ENCODE results near the gene FGFBP1.
A peak's percentile ranks its signal among the peaks of the same experiment; 100 is the strongest.

FGFBP1 gene

GRCh38 chr4:15907430-15907829, 31.1 kb downstream of the FGFBP1 start:
- no peak overlapping the region for H3K4me3 ChIP-seq (ENCODE audit: low read depth, low read length)
- TF ChIP-seq, protein P1, sequence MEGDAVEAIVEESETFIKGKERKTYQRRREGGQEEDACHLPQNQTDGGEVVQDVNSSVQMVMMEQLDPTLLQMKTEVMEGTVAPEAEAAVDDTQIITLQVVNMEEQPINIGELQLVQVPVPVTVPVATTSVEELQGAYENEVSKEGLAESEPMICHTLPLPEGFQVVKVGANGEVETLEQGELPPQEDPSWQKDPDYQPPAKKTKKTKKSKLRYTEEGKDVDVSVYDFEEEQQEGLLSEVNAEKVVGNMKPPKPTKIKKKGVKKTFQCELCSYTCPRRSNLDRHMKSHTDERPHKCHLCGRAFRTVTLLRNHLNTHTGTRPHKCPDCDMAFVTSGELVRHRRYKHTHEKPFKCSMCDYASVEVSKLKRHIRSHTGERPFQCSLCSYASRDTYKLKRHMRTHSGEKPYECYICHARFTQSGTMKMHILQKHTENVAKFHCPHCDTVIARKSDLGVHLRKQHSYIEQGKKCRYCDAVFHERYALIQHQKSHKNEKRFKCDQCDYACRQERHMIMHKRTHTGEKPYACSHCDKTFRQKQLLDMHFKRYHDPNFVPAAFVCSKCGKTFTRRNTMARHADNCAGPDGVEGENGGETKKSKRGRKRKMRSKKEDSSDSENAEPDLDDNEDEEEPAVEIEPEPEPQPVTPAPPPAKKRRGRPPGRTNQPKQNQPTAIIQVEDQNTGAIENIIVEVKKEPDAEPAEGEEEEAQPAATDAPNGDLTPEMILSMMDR (IDR thresholded peaks at IDR 0.05; ENCODE audit: low read depth, low read length): no peak
- TF ChIP-seq POLR2A (IDR thresholded peaks at IDR 0.05; ENCODE audit: extremely low read depth, insufficient read length) (no peak), MYC (IDR thresholded peaks at IDR 0.05; ENCODE audit: low read depth, low read length) (no peak)
- TF ChIP-seq, protein P2, sequence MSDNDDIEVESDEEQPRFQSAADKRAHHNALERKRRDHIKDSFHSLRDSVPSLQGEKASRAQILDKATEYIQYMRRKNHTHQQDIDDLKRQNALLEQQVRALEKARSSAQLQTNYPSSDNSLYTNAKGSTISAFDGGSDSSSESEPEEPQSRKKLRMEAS (IDR thresholded peaks at IDR 0.05; ENCODE audit: low read depth, low read length): no peak
- DNase-seq (ENCODE audit: low read depth): no peak

DNA sequence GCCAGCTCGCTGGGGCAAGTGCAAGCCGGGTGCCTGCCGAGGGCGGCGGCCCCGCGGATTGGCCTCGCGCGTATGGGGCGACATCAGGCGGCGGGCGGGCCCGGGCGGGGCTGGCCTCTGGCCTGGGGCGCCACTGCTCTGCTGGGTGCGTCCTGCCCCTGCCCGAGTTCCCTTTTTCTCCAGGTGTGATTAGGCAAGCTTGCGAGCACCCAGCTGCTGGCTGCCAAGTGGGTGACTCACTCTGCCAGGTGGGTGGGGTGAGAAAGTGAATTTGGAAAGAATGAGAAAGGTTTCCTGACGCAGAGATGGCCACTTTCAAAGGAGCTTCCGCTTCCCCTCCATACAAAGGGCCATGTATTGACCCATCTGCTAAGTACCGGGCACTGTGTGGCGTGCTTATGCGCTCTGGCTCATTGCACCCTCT, 32.5 kb downstream of the FGFBP1 start:
- no peak overlapping the region for H3K4me3 ChIP-seq (ENCODE audit: low read depth, low read length)
- TF ChIP-seq POLR2A (IDR thresholded peaks at IDR 0.05; ENCODE audit: extremely low read depth, insufficient read length): no peak
- TF ChIP-seq, protein P1 (IDR thresholded peaks at IDR 0.05; ENCODE audit: low read depth, low read length): no peak
- no peak for TF ChIP-seq MYC (IDR thresholded peaks at IDR 0.05; ENCODE audit: low read depth, low read length)
- TF ChIP-seq, protein P2 (IDR thresholded peaks at IDR 0.05; ENCODE audit: low read depth, low read length): no peak
- DNase-seq (ENCODE audit: low read depth): peak; percentile 91

DNA sequence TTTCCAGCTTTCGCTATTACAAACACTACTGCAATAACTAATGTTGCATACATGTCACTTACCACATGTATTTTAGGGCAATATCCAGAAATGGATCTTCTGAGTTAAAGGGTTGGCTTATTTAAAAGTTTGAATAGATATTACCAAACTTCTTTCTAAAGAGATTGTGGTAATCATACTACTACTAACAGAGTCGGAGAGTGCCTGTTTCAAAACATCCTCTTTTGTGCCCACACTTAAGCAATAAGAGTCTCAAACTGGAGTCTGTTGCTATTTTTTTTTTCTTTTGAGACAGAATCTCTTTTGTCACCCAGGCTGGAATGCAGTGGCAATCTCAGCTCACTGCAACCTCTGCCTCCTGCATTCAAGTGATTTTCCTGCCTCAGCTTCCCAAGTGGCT, 35.8 kb downstream of the FGFBP1 start:
- TF ChIP-seq, protein P1 (IDR thresholded peaks at IDR 0.05; ENCODE audit: low read depth, low read length): no peak
- TF ChIP-seq, protein P2 (IDR thresholded peaks at IDR 0.05; ENCODE audit: low read depth, low read length): no peak
- TF ChIP-seq POLR2A (IDR thresholded peaks at IDR 0.05; ENCODE audit: extremely low read depth, insufficient read length) (no peak), MYC (IDR thresholded peaks at IDR 0.05; ENCODE audit: low read depth, low read length) (no peak)
- DNase-seq (ENCODE audit: low read depth): peak; percentile 78
- H3K4me3 ChIP-seq (ENCODE audit: low read depth, low read length): no peak overlapping the region

- peak; percentile 50 for DNase-seq (ENCODE audit: low read depth)
- TF ChIP-seq POLR2A (IDR thresholded peaks at IDR 0.05; ENCODE audit: extremely low read depth, insufficient read length): no peak
- TF ChIP-seq, protein P1 (IDR thresholded peaks at IDR 0.05; ENCODE audit: low read depth, low read length): no peak
- H3K4me3 ChIP-seq (ENCODE audit: low read depth, low read length): no peak overlapping the region
Measured at GRCh38 chr4:15901998-15902397, 36.5 kb downstream of the FGFBP1 start.

GRCh38 chr4:15901007-15901406, 37.5 kb downstream of the FGFBP1 start:
- no peak for DNase-seq (ENCODE audit: low read depth)
- TF ChIP-seq, protein P1 (IDR thresholded peaks at IDR 0.05; ENCODE audit: low read depth, low read length): no peak
- TF ChIP-seq, protein P2 (IDR thresholded peaks at IDR 0.05; ENCODE audit: low read depth, low read length): no peak
- TF ChIP-seq POLR2A (IDR thresholded peaks at IDR 0.05; ENCODE audit: extremely low read depth, insufficient read length): no peak
- no peak overlapping the region for H3K4me3 ChIP-seq (ENCODE audit: low read depth, low read length)

DNA sequence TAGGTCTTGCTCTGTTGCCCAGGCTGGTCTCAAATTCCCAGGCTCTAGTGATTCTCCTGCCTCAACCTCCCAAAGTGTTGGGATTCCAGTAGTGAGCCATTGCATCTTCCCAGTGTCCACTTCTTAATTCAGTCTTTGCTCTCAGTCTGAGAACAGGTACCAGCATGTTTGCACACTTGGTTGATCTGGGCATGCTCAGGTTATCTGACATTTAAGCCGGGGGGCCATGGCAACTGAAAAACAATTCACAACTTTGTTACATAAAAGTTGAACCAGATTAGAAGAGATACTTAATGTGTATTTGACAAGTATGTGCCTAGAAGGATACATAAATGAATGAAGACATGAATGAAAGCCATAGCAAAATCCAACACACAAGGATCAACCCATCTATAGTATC, 39.0 kb downstream of the FGFBP1 start:
- TF ChIP-seq, protein P1 (IDR thresholded peaks at IDR 0.05; ENCODE audit: low read depth, low read length): no peak
- TF ChIP-seq MYC (IDR thresholded peaks at IDR 0.05; ENCODE audit: low read depth, low read length) (no peak), POLR2A (IDR thresholded peaks at IDR 0.05; ENCODE audit: extremely low read depth, insufficient read length) (no peak)
- DNase-seq (ENCODE audit: low read depth): no peak
- no peak overlapping the region for H3K4me3 ChIP-seq (ENCODE audit: low read depth, low read length)

Measured in NB4 (cell line).